Activated CD4-positive, alpha-beta memory T cell treated with anti-CD3 and anti-CD28 coated beads, Interleukin-2, amount 10 ng/mL, durations not matched to agents 7 days and 5 days (primary cell): ENCODE results near the gene HNF1B. TPM values are rescaled to one million over a fixed set of nuclear protein-coding genes. Genes with fewer than 3 reads are reported as not detected.
A peak's percentile ranks its signal among the peaks of the same experiment; 100 is the strongest.

Source experiments
- CTCF ChIA-PET: fragments of 350-600 bp; sonication (Branson Sonifier 250); formaldehyde crosslinking; loops from one replicate; lab custom pipeline; 2021; ENCODE audit warnings: antibody characterized with exemption, inconsistent platforms; lab: Charles Lee
- POLR2A ChIA-PET: fragments of 350-600 bp; sonication (Branson Sonifier 250); formaldehyde crosslinking; loops from one replicate; lab custom pipeline; 2021; ENCODE audit warnings: antibody characterized with exemption; lab: Charles Lee
- DNase-seq: peaks from one replicate; pipeline ENCODE4 v3.0.0-alpha.2; 2020
- H3K27ac Mint-ChIP-seq: one replicate; pipeline ENCODE4 v1.8.0; 2021; ENCODE audit warnings: mild to moderate bottlenecking, mixed read lengths
- H3K27me3 Mint-ChIP-seq: one replicate; pipeline ENCODE4 v1.8.0; 2021; ENCODE audit warnings: mixed read lengths
- H3K36me3 Mint-ChIP-seq: one replicate; pipeline ENCODE4 v1.8.0; 2021; ENCODE audit warnings: low read depth, mixed read lengths
- H3K4me1 Mint-ChIP-seq: one replicate; pipeline ENCODE4 v1.8.0; 2021; ENCODE audit warnings: mixed read lengths
- H3K4me3 Mint-ChIP-seq: one replicate; pipeline ENCODE4 v1.8.0; 2021; ENCODE audit warnings: mild to moderate bottlenecking, mixed read lengths
- H3K9me3 Mint-ChIP-seq: one replicate; pipeline ENCODE4 v1.8.0; 2021; ENCODE audit warnings: mixed read lengths
- total RNA-seq, 2 experiments: library from RNA; stranded (reverse); gene quantifications; one replicate each; pipeline ENCODE4 v1.2.3, GENCODE V29; 2021

Gene HNF1B
- total RNA-seq, 2 experiments from 2014 or later, result not detected

GRCh38 chr17:37742116-37742761, 2.6 kb downstream of the HNF1B start:
- Mint-ChIP-seq H3K4me3 (peak overlapping the region; percentile 35), H3K27me3 (peaks cover 86% of the 10 kb centered on the region), H3K9me3 (no peaks in the 10 kb centered on the region), H3K27ac (no peak overlapping the region), H3K4me1 (peaks cover 21% of the 10 kb centered on the region), H3K36me3 (no peaks in the 10 kb centered on the region)
- CTCF ChIA-PET, result no interaction called here
- no peak for DNase-seq
- POLR2A ChIA-PET, result no interaction called here

- peaks cover 21% of the 10 kb centered on the region for H3K4me1 Mint-ChIP-seq
- no peak for DNase-seq
- H3K27ac Mint-ChIP-seq, result no peak overlapping the region
- no peak overlapping the region for H3K4me3 Mint-ChIP-seq
- H3K9me3 Mint-ChIP-seq, result no peaks in the 10 kb centered on the region
- ChIA-PET CTCF (no interaction called here), POLR2A (no interaction called here)
- H3K27me3 Mint-ChIP-seq, result peaks cover 84% of the 10 kb centered on the region
- no peaks in the 10 kb centered on the region for H3K36me3 Mint-ChIP-seq
Measured at GRCh38 chr17:37741341-37742115, 3.3 kb downstream of the HNF1B start.

GRCh38 chr17:37740915-37741314, 3.9 kb downstream of the HNF1B start:
- no peaks in the 10 kb centered on the region for H3K36me3 Mint-ChIP-seq
- peaks cover 83% of the 10 kb centered on the region for H3K27me3 Mint-ChIP-seq
- H3K27ac Mint-ChIP-seq, result no peak overlapping the region
- no peaks in the 10 kb centered on the region for H3K9me3 Mint-ChIP-seq
- no peak for DNase-seq
- peaks cover 21% of the 10 kb centered on the region for H3K4me1 Mint-ChIP-seq
- H3K4me3 Mint-ChIP-seq, result no peak overlapping the region
- POLR2A ChIA-PET, result no interaction called here
- CTCF ChIA-PET, result no interaction called here

GRCh38 chr17:37737971-37738370, 6.9 kb downstream of the HNF1B start:
- no peak for DNase-seq
- H3K9me3 Mint-ChIP-seq, result no peaks in the 10 kb centered on the region
- peaks cover 9% of the 10 kb centered on the region for H3K4me1 Mint-ChIP-seq
- H3K36me3 Mint-ChIP-seq, result no peaks in the 10 kb centered on the region
- ChIA-PET CTCF (no interaction called here), POLR2A (interaction anchor here (1.0 to 1.5 kb wide), 2 partner anchors 16 to 34 kb away, joined by 3 to 4 read pairs; no protein-coding TSS in a partner anchor)
- H3K27ac Mint-ChIP-seq, result no peak overlapping the region
- peaks cover 61% of the 10 kb centered on the region for H3K27me3 Mint-ChIP-seq
- H3K4me3 Mint-ChIP-seq, result no peak overlapping the region

GRCh38 chr17:37737081-37737480, 7.8 kb downstream of the HNF1B start:
- ChIA-PET POLR2A (interaction anchor here (1.0 to 1.5 kb wide), 2 partner anchors 17 to 33 kb away, joined by 3 to 4 read pairs; no protein-coding TSS in a partner anchor), CTCF (no interaction called here)
- no peak overlapping the region for H3K4me3 Mint-ChIP-seq
- H3K9me3 Mint-ChIP-seq, result no peaks in the 10 kb centered on the region
- peaks cover 57% of the 10 kb centered on the region for H3K27me3 Mint-ChIP-seq
- H3K4me1 Mint-ChIP-seq, result peaks cover 6% of the 10 kb centered on the region
- DNase-seq, result no peak
- H3K36me3 Mint-ChIP-seq, result no peaks in the 10 kb centered on the region
- H3K27ac Mint-ChIP-seq, result no peak overlapping the region

- DNase-seq, result no peak
- Mint-ChIP-seq H3K27me3 (peaks cover 51% of the 10 kb centered on the region), H3K27ac (no peak overlapping the region), H3K36me3 (no peaks in the 10 kb centered on the region), H3K4me3 (no peak overlapping the region), H3K9me3 (no peaks in the 10 kb centered on the region), H3K4me1 (peaks cover 2% of the 10 kb centered on the region)
- CTCF ChIA-PET, result no interaction called here
- POLR2A ChIA-PET, result no interaction called here
Measured at GRCh38 chr17:37736428-37736827, 8.4 kb downstream of the HNF1B start.

GRCh38 chr17:37735165-37735564, 9.7 kb downstream of the HNF1B start:
- Mint-ChIP-seq H3K27ac (no peak overlapping the region), H3K4me3 (no peak overlapping the region), H3K9me3 (no peaks in the 10 kb centered on the region), H3K4me1 (no peaks in the 10 kb centered on the region), H3K27me3 (peaks cover 41% of the 10 kb centered on the region), H3K36me3 (no peaks in the 10 kb centered on the region)
- ChIA-PET POLR2A (no interaction called here), CTCF (no interaction called here)
- DNase-seq, result no peak

- Mint-ChIP-seq H3K4me3 (no peak overlapping the region), H3K27ac (no peak overlapping the region), H3K27me3 (peaks cover 17% of the 10 kb centered on the region), H3K9me3 (no peaks in the 10 kb centered on the region), H3K4me1 (no peaks in the 10 kb centered on the region), H3K36me3 (no peaks in the 10 kb centered on the region)
- ChIA-PET CTCF (no interaction called here), POLR2A (no interaction called here)
- no peak for DNase-seq
Measured at GRCh38 chr17:37732316-37732715, 12.5 kb downstream of the HNF1B start.

GRCh38 chr17:37731056-37731455, 13.8 kb downstream of the HNF1B start:
- Mint-ChIP-seq H3K9me3 (no peaks in the 10 kb centered on the region), H3K4me1 (no peaks in the 10 kb centered on the region), H3K36me3 (no peaks in the 10 kb centered on the region), H3K27ac (no peak overlapping the region), H3K4me3 (no peak overlapping the region), H3K27me3 (peaks cover 6% of the 10 kb centered on the region)
- ChIA-PET CTCF (no interaction called here), POLR2A (no interaction called here)
- DNase-seq, result no peak

GRCh38 chr17:37729905-37730304, 15.0 kb downstream of the HNF1B start:
- CTCF ChIA-PET, result no interaction called here
- Mint-ChIP-seq H3K4me1 (no peaks in the 10 kb centered on the region), H3K4me3 (no peak overlapping the region), H3K9me3 (no peaks in the 10 kb centered on the region), H3K27me3 (peaks cover 8% of the 10 kb centered on the region), H3K27ac (no peak overlapping the region), H3K36me3 (no peaks in the 10 kb centered on the region)
- POLR2A ChIA-PET, result no interaction called here
- no peak for DNase-seq

- no peak for DNase-seq
- ChIA-PET POLR2A (no interaction called here), CTCF (no interaction called here)
- no peak overlapping the region for H3K27ac Mint-ChIP-seq
- no peak overlapping the region for H3K4me3 Mint-ChIP-seq
- H3K9me3 Mint-ChIP-seq, result no peaks in the 10 kb centered on the region
- peaks cover 6% of the 10 kb centered on the region for H3K27me3 Mint-ChIP-seq
- no peaks in the 10 kb centered on the region for H3K4me1 Mint-ChIP-seq
- no peaks in the 10 kb centered on the region for H3K36me3 Mint-ChIP-seq
Measured at GRCh38 chr17:37726891-37727675, 17.8 kb downstream of the HNF1B start.

- H3K4me3 Mint-ChIP-seq, result no peak overlapping the region
- H3K4me1 Mint-ChIP-seq, result no peaks in the 10 kb centered on the region
- no peaks in the 10 kb centered on the region for H3K9me3 Mint-ChIP-seq
- peaks cover 14% of the 10 kb centered on the region for H3K27me3 Mint-ChIP-seq
- DNase-seq, result no peak
- H3K36me3 Mint-ChIP-seq, result no peaks in the 10 kb centered on the region
- no peak overlapping the region for H3K27ac Mint-ChIP-seq
- POLR2A ChIA-PET, result no interaction called here
- CTCF ChIA-PET, result no interaction called here
Measured at GRCh38 chr17:37726248-37726647, 18.6 kb downstream of the HNF1B start.

GRCh38 chr17:37725601-37726146, 19.2 kb downstream of the HNF1B start:
- Mint-ChIP-seq H3K27me3 (peaks cover 14% of the 10 kb centered on the region), H3K27ac (no peak overlapping the region), H3K4me1 (no peaks in the 10 kb centered on the region), H3K4me3 (no peak overlapping the region), H3K9me3 (no peaks in the 10 kb centered on the region), H3K36me3 (no peaks in the 10 kb centered on the region)
- ChIA-PET POLR2A (no interaction called here), CTCF (no interaction called here)
- no peak for DNase-seq
